ENCODE measurements around the gene CTDSPL.
A peak's percentile ranks its signal among the peaks of the same experiment; 100 is the strongest.

CTDSPL gene

GRCh38 chr3:37992271-37993066 lies 130.8 kb downstream of the CTDSPL start:
- DNase-seq (ENCODE audit: low read depth), result no peak
- TF ChIP-seq CTCF (IDR thresholded peaks at IDR 0.05; ENCODE audit: low read depth, low read length, missing control alignments), result no peak
- H3K4me3 ChIP-seq (ENCODE audit: low read depth, low read length), result no peak overlapping the region
- in situ Hi-C loops (cut with HindIII; ENCODE audit: low sequenced_read_pairs), result no loop called here

DNA sequence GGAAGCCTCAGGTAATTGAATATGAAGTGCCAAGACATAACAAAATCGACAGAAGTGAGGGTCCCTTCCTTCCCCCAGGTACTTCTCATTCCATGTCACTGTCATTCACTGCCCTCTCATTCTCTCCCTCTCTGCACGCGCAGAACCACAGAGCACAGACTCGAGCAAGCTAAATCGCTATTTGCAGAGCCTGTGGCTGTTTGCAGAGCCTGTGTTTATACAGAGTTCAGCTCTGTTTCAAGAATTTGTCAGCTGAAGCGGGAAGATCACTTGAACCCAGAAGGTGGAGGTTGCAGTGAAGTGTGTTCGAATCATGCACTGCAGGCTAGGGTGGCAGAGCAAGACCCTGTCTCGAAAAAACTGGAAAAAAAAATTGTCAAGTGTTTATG lies 131.4 kb downstream of the CTDSPL start:
- in situ Hi-C loops (cut with HindIII; ENCODE audit: low sequenced_read_pairs), result no loop called here
- no peak for TF ChIP-seq CTCF (IDR thresholded peaks at IDR 0.05; ENCODE audit: low read depth, low read length, missing control alignments)
- H3K4me3 ChIP-seq (ENCODE audit: low read depth, low read length), result no peak overlapping the region
- no peak for DNase-seq (ENCODE audit: low read depth)

GRCh38 chr3:37993460-37993819 lies 131.8 kb downstream of the CTDSPL start:
- peak overlapping the region; percentile 52 for H3K4me3 ChIP-seq (ENCODE audit: low read depth, low read length)
- no peak for TF ChIP-seq CTCF (IDR thresholded peaks at IDR 0.05; ENCODE audit: low read depth, low read length, missing control alignments)
- in situ Hi-C loops (cut with HindIII; ENCODE audit: low sequenced_read_pairs), result no loop called here
- no peak for DNase-seq (ENCODE audit: low read depth)

- in situ Hi-C loops (cut with HindIII; ENCODE audit: low sequenced_read_pairs), result no loop called here
- H3K4me3 ChIP-seq (ENCODE audit: low read depth, low read length), result peak overlapping the region; percentile 52
- no peak for TF ChIP-seq CTCF (IDR thresholded peaks at IDR 0.05; ENCODE audit: low read depth, low read length, missing control alignments)
- no peak for DNase-seq (ENCODE audit: low read depth)
These were observed 132.3 kb downstream of the CTDSPL start for GRCh38 chr3:37993820-37994638.

DNA sequence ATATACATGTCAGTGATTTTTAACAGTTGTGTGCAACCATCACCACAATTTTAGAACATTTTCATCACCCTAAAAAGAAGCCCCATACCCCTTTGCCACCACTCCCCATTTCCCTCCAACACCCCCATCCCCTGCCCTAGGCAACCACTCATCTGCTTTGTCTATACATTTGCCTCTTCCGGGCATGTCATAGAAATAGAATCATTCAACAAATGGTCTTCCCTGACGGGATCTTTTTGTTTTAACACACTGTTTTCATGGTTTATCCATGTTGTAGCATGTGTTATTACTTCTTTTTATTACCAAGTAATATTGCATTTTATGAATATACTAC lies 132.9 kb downstream of the CTDSPL start:
- DNase-seq (ENCODE audit: low read depth), result no peak
- TF ChIP-seq CTCF (IDR thresholded peaks at IDR 0.05; ENCODE audit: low read depth, low read length, missing control alignments), result no peak
- H3K4me3 ChIP-seq (ENCODE audit: low read depth, low read length), result peak overlapping the region; percentile 52
- in situ Hi-C loops (cut with HindIII; ENCODE audit: low sequenced_read_pairs), result no loop called here

GRCh38 chr3:37995652-37996641 lies 134.3 kb downstream of the CTDSPL start:
- TF ChIP-seq CTCF (IDR thresholded peaks at IDR 0.05; ENCODE audit: low read depth, low read length, missing control alignments), result no peak
- in situ Hi-C loops (cut with HindIII; ENCODE audit: low sequenced_read_pairs), result no loop called here
- H3K4me3 ChIP-seq (ENCODE audit: low read depth, low read length), result no peak overlapping the region
- no peak for DNase-seq (ENCODE audit: low read depth)
